CD14-positive monocyte (primary cell): ENCODE measurements around the gene LGALSL. TPM values are rescaled to one million over a fixed set of nuclear protein-coding genes. Genes with fewer than 3 reads are reported as not detected.

Source experiments
- DNase-seq, 3 donors: peaks; one replicate each; pipeline ENCODE4 v3.0.0-alpha.2; 2011 to 2022
- H2AFZ ChIP-seq: 2 replicates; pipeline ENCODE4 v1.6.0; 2012; ENCODE audit warnings: mild to moderate bottlenecking, low read depth, low read length, inconsistent platforms; ENCODE audit not compliant: insufficient read depth, poor library complexity, severe bottlenecking
- H3K27ac ChIP-seq, 2 donors: 1 replicate in 1 of 2; 2 replicates in 1 of 2; pipeline ENCODE4 v1.5.1; 2012 to 2013; ENCODE audit warnings: low read length in 2 of 2, control low read depth in 1 of 2, inconsistent platforms in 1 of 2, low read depth in 1 of 2, mild to moderate bottlenecking in 1 of 2
- H3K27me3 ChIP-seq, 2 donors: one replicate each; pipeline versions ENCODE4 v1.6.0 to v1.6.1; 2011 to 2013; ENCODE audit warnings: low read length in 2 of 2; ENCODE audit not compliant: control insufficient read depth in 2 of 2, insufficient read depth in 2 of 2
- H3K36me3 ChIP-seq, 2 donors: replicated peaks in 1 of 2; 1 replicate in 1 of 2; 2 replicates in 1 of 2; pipeline versions ENCODE4 v1.5.1 to v1.6.1; 2012 to 2013; ENCODE audit warnings: low read length in 2 of 2, control low read depth in 1 of 2, inconsistent platforms in 1 of 2, mild to moderate bottlenecking in 1 of 2; ENCODE audit not compliant: insufficient read depth in 2 of 2, control insufficient read depth in 1 of 2
- H3K4me1 ChIP-seq, 2 donors: 1 replicate in 1 of 2; 2 replicates in 1 of 2; pipeline versions ENCODE4 v1.5.1 to v1.6.1; 2012 to 2013; ENCODE audit warnings: low read length in 2 of 2, control low read depth in 1 of 2, inconsistent platforms in 1 of 2, mild to moderate bottlenecking in 1 of 2, moderate library complexity in 1 of 2; ENCODE audit not compliant: insufficient read depth in 2 of 2, control insufficient read depth in 1 of 2
- H3K4me2 ChIP-seq: replicated peaks from 2 replicates; pipeline ENCODE3; 2012; ENCODE audit warnings: low read length, moderate library complexity, mild to moderate bottlenecking; ENCODE audit not compliant: poor library complexity, severe bottlenecking; ENCODE audit errors: extremely low read depth
- H3K4me3 ChIP-seq, 3 experiments: fragments of 200-600 bp in 1 of 3; sonication (generic) in 1 of 3; replicated peaks in 1 of 3; 1 replicate in 2 of 3; 2 replicates in 1 of 3; pipeline ENCODE4 v1.5.1; 2011 to 2013; ENCODE audit warnings: low read length in 3 of 3, mild to moderate bottlenecking in 3 of 3, control low read depth in 2 of 3, low read depth in 2 of 3, inconsistent platforms in 1 of 3, moderate library complexity in 1 of 3
- H3K79me2 ChIP-seq: 2 replicates; pipeline ENCODE4 v1.6.0; 2012; ENCODE audit warnings: mild to moderate bottlenecking, control low read depth, inconsistent platforms, low read length, moderate library complexity; ENCODE audit not compliant: insufficient read depth
- H3K9ac ChIP-seq: 2 replicates; pipeline ENCODE4 v1.6.0; 2017; ENCODE audit warnings: low read length, mild to moderate bottlenecking; ENCODE audit not compliant: insufficient read depth, poor library complexity, severe bottlenecking
- H3K9me3 ChIP-seq, 2 donors: replicated peaks in 1 of 2; 1 replicate in 1 of 2; 2 replicates in 1 of 2; pipeline versions ENCODE4 v1.5.1 to v1.6.1; 2012 to 2013; ENCODE audit warnings: low read length in 2 of 2, control low read depth in 1 of 2; ENCODE audit not compliant: control insufficient read depth in 1 of 2, insufficient read depth in 1 of 2
- H4K20me1 ChIP-seq: 2 replicates; pipeline ENCODE4 v1.6.0; 2012; ENCODE audit warnings: mild to moderate bottlenecking, low read length, control low read depth, moderate library complexity; ENCODE audit not compliant: insufficient read depth
- H3K27ac Mint-ChIP-seq, 7 donors: one replicate each; pipeline ENCODE4 v1.8.0; 2020; ENCODE audit warnings: mild to moderate bottlenecking in 7 of 7, mixed read lengths in 7 of 7, moderate library complexity in 6 of 7, inconsistent platforms in 2 of 7
- H3K27me3 Mint-ChIP-seq, 3 donors: one replicate each; pipeline ENCODE4 v1.8.0; 2021 to 2022; ENCODE audit warnings: low read depth in 3 of 3, mild to moderate bottlenecking in 3 of 3, mixed read lengths in 3 of 3, moderate library complexity in 3 of 3, inconsistent platforms in 1 of 3
- H3K36me3 Mint-ChIP-seq, 2 donors: one replicate each; pipeline ENCODE4 v1.8.0; 2020; ENCODE audit warnings: mixed read lengths in 2 of 2, inconsistent platforms in 1 of 2, mild to moderate bottlenecking in 1 of 2
- H3K4me1 Mint-ChIP-seq: one replicate; pipeline ENCODE4 v1.8.0; 2020; ENCODE audit warnings: mild to moderate bottlenecking, mixed read lengths
- H3K4me3 Mint-ChIP-seq, 2 donors: one replicate each; pipeline ENCODE4 v1.8.0; 2020; ENCODE audit warnings: mild to moderate bottlenecking in 2 of 2, mixed read lengths in 2 of 2, moderate library complexity in 1 of 2
- H3K9me3 Mint-ChIP-seq, 7 donors: one replicate each; pipeline ENCODE4 v1.8.0; 2020 to 2022; ENCODE audit warnings: mixed read lengths in 7 of 7, mild to moderate bottlenecking in 6 of 7, moderate library complexity in 6 of 7, inconsistent platforms in 2 of 7
- WGBS: methylation state at CpG from one replicate; pipeline ENCODE4 v1.1.5; 2013; ENCODE audit warnings: missing lambda C conversion rate; ENCODE audit not compliant: insufficient coverage; 5-methylcytosine and 5-hydroxymethylcytosine counted together
- intact Hi-C, 2 donors: fragments of 100-400 bp; cut with micrococcal nuclease; formaldehyde crosslinking; loops; one replicate each; pipeline versions ENCODE4 v1.15.0 to v1.15.1; 2023
- polyA plus RNA-seq, 3 donors: library from polyadenylated mRNA; depleted of rRNA in 1 of 3; unstranded in 2 of 3; stranded (reverse) in 1 of 3; fragments of 300-500 nt in 2 of 3; fragments of >200 nt in 1 of 3; fragmentation: Illumina TruSeq in 2 of 3; gene quantifications; 1 replicate in 2 of 3; 2 replicates in 1 of 3; pipeline ENCODE4 v1.2.3, GENCODE V29; 2012 to 2021
- TF ChIP-seq, protein P1 (sequence below): fragments of 200-600 bp; IDR thresholded peaks from one replicate; pipeline ENCODE4 v1.8.0; 2022; ENCODE audit warnings: antibody characterized with exemption, mild to moderate bottlenecking

LGALSL gene
- polyA plus RNA-seq, 3 donors, result 0.04 to 0.30 (median 0.22) TPM

DNA sequence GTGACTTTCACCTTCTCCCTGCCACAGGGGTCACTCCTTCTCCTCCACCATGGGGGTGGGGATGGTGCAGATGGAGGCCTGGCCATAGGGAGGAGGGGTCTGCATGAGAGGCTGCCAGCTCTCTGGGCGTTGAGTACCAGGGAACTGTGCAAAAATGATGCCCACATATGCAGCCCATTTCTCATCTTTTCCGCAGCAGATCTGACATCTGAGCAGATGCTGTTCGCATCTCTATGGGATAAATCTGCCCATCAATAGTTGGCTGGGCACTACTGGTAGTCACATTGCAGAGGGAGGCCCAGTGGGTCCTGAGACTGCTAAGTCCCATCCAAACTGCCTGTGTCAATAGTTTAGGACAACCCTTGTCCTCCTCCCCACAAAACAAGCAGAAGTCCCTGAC lies 45.9 kb upstream of the LGALSL start:
- intact Hi-C loops, result no loop called here
- WGBS, result 93% methylated on average over 3 of the region's 3 CpGs
- Histone ChIP-seq H3K36me3 (no peaks in the 10 kb centered on the region), H3K79me2 (no peaks in the 10 kb centered on the region), H4K20me1 (no peaks in the 10 kb centered on the region), H3K9me3 (no peaks in the 10 kb centered on the region), H3K27me3 (no peaks in the 10 kb centered on the region), H3K27ac (no peak overlapping the region), H3K9ac (no peak overlapping the region), H2AFZ (no peak overlapping the region), H3K4me1 (peaks cover 3 to 7% of the 10 kb centered on the region in 2 donors), H3K4me2 (no peak overlapping the region), H3K4me3 (no peak overlapping the region)
- H3K4me1 Mint-ChIP-seq, result peaks cover 29% of the 10 kb centered on the region
- no peak for DNase-seq
- H3K36me3 Mint-ChIP-seq, result no peaks in the 10 kb centered on the region
- H3K4me3 Mint-ChIP-seq, result no peak overlapping the region
- TF ChIP-seq, protein P1, sequence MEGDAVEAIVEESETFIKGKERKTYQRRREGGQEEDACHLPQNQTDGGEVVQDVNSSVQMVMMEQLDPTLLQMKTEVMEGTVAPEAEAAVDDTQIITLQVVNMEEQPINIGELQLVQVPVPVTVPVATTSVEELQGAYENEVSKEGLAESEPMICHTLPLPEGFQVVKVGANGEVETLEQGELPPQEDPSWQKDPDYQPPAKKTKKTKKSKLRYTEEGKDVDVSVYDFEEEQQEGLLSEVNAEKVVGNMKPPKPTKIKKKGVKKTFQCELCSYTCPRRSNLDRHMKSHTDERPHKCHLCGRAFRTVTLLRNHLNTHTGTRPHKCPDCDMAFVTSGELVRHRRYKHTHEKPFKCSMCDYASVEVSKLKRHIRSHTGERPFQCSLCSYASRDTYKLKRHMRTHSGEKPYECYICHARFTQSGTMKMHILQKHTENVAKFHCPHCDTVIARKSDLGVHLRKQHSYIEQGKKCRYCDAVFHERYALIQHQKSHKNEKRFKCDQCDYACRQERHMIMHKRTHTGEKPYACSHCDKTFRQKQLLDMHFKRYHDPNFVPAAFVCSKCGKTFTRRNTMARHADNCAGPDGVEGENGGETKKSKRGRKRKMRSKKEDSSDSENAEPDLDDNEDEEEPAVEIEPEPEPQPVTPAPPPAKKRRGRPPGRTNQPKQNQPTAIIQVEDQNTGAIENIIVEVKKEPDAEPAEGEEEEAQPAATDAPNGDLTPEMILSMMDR, result no peak
- H3K9me3 Mint-ChIP-seq, result peaks cover 0 to 5% (median 0%) of the 10 kb centered on the region in 7 donors
- no peak overlapping the region for H3K27ac Mint-ChIP-seq
- H3K27me3 Mint-ChIP-seq, result peaks cover 0 to 1% (median 0%) of the 10 kb centered on the region in 3 donors

DNA sequence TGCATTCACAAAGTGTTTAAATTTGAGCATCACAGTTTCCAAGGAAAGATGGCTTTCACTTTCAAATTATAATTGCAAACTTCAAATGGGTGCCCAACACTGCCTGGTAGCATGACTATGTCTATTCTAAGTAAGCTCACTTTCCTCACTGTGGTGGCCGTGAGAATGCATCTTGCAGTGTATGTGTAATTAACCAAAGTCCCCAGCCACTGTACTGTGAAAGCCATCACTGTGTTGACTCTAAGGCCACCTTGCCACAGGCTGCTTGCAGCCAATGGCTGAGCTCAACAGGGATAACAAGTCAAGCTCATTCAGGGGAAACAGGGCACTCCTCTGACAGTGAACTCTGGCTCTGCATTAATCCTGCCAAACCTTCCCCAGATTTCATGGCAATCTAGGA lies 43.3 kb upstream of the LGALSL start:
- H3K4me3 Mint-ChIP-seq, result no peak overlapping the region

More for the DNA sequence above, 43.3 kb upstream of the LGALSL start:
- H3K4me2 ChIP-seq, result no peak overlapping the region
- TF ChIP-seq, protein P1, result no peak
- H2AFZ ChIP-seq, result no peak overlapping the region
- Mint-ChIP-seq H3K9me3 (no peaks in the 10 kb centered on the region), H3K27ac (no peak overlapping the region), H3K27me3 (peaks cover 0 to 1% (median 0%) of the 10 kb centered on the region in 3 donors), H3K4me1 (peaks cover 28% of the 10 kb centered on the region), H3K36me3 (no peaks in the 10 kb centered on the region)
- H3K4me3 ChIP-seq, result no peak overlapping the region
- 100% methylated on average over 1 of the region's 1 CpG for WGBS
- H3K27ac ChIP-seq, result no peak overlapping the region
- no peaks in the 10 kb centered on the region for H3K9me3 ChIP-seq
- H3K27me3 ChIP-seq, result no peaks in the 10 kb centered on the region
- intact Hi-C loops, result no loop called here
- H3K4me1 ChIP-seq, result peaks cover 16 to 18% of the 10 kb centered on the region in 2 donors
- no peaks in the 10 kb centered on the region for H3K36me3 ChIP-seq
- H3K9ac ChIP-seq, result no peak overlapping the region
- no peaks in the 10 kb centered on the region for H4K20me1 ChIP-seq
- no peaks in the 10 kb centered on the region for H3K79me2 ChIP-seq
- DNase-seq, result no peak
